Esophagus muscularis mucosa (tissue), 4 donors: ENCODE data around the gene CREB3L2. TPM values are rescaled to one million over a fixed set of nuclear protein-coding genes. Genes with fewer than 3 reads are reported as not detected.

Experiments used
- DNase-seq: peaks from one replicate; pipeline ENCODE4 v3.0.0-alpha.2; 2017; ENCODE audit errors: extremely low spot score
- H3K27ac ChIP-seq, 4 donors: fragments of 200-600 bp; sonication (generic); replicated peaks in 1 of 4; 1 replicate in 3 of 4; 2 replicates in 1 of 4; pipeline ENCODE4 v1.5.1; 2016 to 2019; ENCODE audit warnings: mild to moderate bottlenecking in 1 of 4
- H3K27me3 ChIP-seq, 4 donors: fragments of 200-600 bp; sonication (generic); one replicate each; pipeline versions ENCODE4 v1.5.1 to v1.6.0; 2016 to 2019
- H3K36me3 ChIP-seq, 4 donors: fragments of 200-600 bp; sonication (generic); one replicate each; pipeline ENCODE4 v1.5.1; 2016 to 2019
- H3K4me1 ChIP-seq, 4 donors: fragments of 200-600 bp; sonication (generic); one replicate each; pipeline ENCODE4 v1.5.1; 2016 to 2019
- H3K4me3 ChIP-seq, 4 donors: fragments of 200-600 bp; sonication (generic); 1 replicate in 2 of 4; 2 replicates in 2 of 4; pipeline ENCODE4 v1.5.1; 2016 to 2019; ENCODE audit warnings: mild to moderate bottlenecking in 4 of 4, moderate library complexity in 1 of 4
- H3K9me3 ChIP-seq, 4 donors: fragments of 200-600 bp; sonication (generic); 1 replicate in 3 of 4; 2 replicates in 1 of 4; pipeline ENCODE4 v1.5.1; 2016 to 2019
- EP300 ChIP-seq: sonication (generic); formaldehyde crosslinking; IDR thresholded peaks from one replicate; pipeline ENCODE4 v1.6.1; 2017; ENCODE audit warnings: antibody characterized with exemption
- POLR2A ChIP-seq: fragments of 450-650 bp; IDR thresholded peaks from one replicate; pipeline ENCODE4 v1.6.1; 2017; ENCODE audit warnings: antibody characterized with exemption, moderate library complexity, mild to moderate bottlenecking, low read depth
- POLR2AphosphoS5 ChIP-seq, 2 donors: sonication (generic); formaldehyde crosslinking; IDR thresholded peaks; one replicate each; pipeline ENCODE4 v1.6.1; 2017; ENCODE audit warnings: antibody characterized with exemption in 2 of 2
- WGBS: methylation state at CpG from one replicate; pipeline ENCODE4 v1.1.5; 2018; 5-methylcytosine and 5-hydroxymethylcytosine counted together
- intact Hi-C: fragments of 100-400 bp; cut with DNase I; formaldehyde crosslinking; loops from one replicate; pipeline ENCODE4 v1.15.1; 2023
- total RNA-seq, 4 donors: library from RNA; depleted of rRNA; stranded (reverse); fragments of >200 nt; gene quantifications; one replicate each; pipeline versions ENCODE4 v1.1.0 to v1.2.1, GENCODE V29; 2016
- TF ChIP-seq, protein P1 (sequence below), 3 experiments: fragments of 200-600 bp in 2 of 3; fragments of 450-650 bp in 1 of 3; sonication (generic) in 2 of 3; IDR thresholded peaks; one replicate each; pipeline ENCODE4 v1.5.1; 2017 to 2019; ENCODE audit warnings: antibody characterized with exemption in 3 of 3, mild to moderate bottlenecking in 2 of 3, moderate library complexity in 1 of 3

The CREB3L2 gene
- total RNA-seq, 4 donors from 2014 or later: 29.2 to 43.4 (median 37.1) TPM

DNA sequence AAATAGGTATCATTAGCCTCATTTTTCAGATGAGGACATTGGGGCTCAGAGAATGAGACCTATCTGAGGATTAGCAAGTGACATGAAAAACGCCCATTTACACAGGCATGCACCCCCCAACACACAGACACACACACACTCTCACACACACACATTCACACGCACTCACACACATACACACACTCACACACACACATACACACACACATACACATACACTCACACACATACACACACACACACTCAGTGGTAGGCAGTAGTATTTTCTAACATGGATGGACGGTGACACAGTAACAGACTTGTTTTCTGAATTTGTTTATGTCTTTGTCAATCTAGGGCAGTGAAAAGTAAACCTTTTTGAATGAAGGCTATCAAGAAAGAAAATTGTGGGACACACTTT is 176.4 kb downstream of the CREB3L2 start:
- Histone ChIP-seq H3K9me3 (no peaks in the 10 kb centered on the region), H3K36me3 (no peaks in the 10 kb centered on the region), H3K4me3 (no peak overlapping the region), H3K4me1 (peaks cover 6 to 23% (median 17%) of the 10 kb centered on the region in 4 donors), H3K27me3 (no peaks in the 10 kb centered on the region), H3K27ac (no peak overlapping the region)
- 100% methylated on average over 3 of the region's 3 CpGs for WGBS
- DNase-seq: no peak
- intact Hi-C loops: loop anchor here (10.0 kb wide), 1 partner anchor 161 kb away; no protein-coding TSS in a partner anchor
- TF ChIP-seq POLR2A (no peak), POLR2AphosphoS5 (IDR thresholded peaks at IDR 0.05) (no peak), EP300 (no peak)
- TF ChIP-seq, protein P1, sequence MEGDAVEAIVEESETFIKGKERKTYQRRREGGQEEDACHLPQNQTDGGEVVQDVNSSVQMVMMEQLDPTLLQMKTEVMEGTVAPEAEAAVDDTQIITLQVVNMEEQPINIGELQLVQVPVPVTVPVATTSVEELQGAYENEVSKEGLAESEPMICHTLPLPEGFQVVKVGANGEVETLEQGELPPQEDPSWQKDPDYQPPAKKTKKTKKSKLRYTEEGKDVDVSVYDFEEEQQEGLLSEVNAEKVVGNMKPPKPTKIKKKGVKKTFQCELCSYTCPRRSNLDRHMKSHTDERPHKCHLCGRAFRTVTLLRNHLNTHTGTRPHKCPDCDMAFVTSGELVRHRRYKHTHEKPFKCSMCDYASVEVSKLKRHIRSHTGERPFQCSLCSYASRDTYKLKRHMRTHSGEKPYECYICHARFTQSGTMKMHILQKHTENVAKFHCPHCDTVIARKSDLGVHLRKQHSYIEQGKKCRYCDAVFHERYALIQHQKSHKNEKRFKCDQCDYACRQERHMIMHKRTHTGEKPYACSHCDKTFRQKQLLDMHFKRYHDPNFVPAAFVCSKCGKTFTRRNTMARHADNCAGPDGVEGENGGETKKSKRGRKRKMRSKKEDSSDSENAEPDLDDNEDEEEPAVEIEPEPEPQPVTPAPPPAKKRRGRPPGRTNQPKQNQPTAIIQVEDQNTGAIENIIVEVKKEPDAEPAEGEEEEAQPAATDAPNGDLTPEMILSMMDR (IDR thresholded peaks at IDR 0.05): no peak

Other genes with a start within 250 kb of the CREB3L2 start
- 1 to 10 TPM in 3 of 4 donors, under 1 TPM in 1; 0.66 to 2.9 (median 1.7) TPM for gene DGKI, start 155.1 kb downstream of the CREB3L2 start, total RNA-seq
- not detected for gene AKR1D1, start 74.4 kb upstream of the CREB3L2 start, total RNA-seq